MG63 (cell line): Measurements from ENCODE around the gene PSPN. TPM values are rescaled to one million over a fixed set of nuclear protein-coding genes. Genes with fewer than 3 reads are reported as not detected.

Source experiments
- total RNA-seq: library from RNA; depleted of rRNA; stranded (reverse); fragments of >200 nt; shearing (Covaris generic); gene quantifications from 2 replicates; pipeline ENCODE4 v1.2.3, GENCODE V29; 2014; ENCODE audit warnings: low replicate concordance; rRNA removed

PSPN gene
- total RNA-seq, 1 experiment from 2014 or later: 0.49 TPM

Other genes starting within 250 kb of the PSPN start
- not detected in 2 replicates for gene ACSBG2, start 240.3 kb downstream of the PSPN start, total RNA-seq
- 3.0 and 6.5 TPM in 2 replicates for gene MLLT1, start 96.0 kb downstream of the PSPN start, total RNA-seq
- gene ACER1, start 42.3 kb downstream of the PSPN start, total RNA-seq: not detected in 2 replicates
- gene CLPP, start 14.4 kb downstream of the PSPN start, total RNA-seq: 72.6 and 193 TPM in 2 replicates
- 48.4 TPM in 2 replicates for gene ALKBH7, start 3.1 kb downstream of the PSPN start, total RNA-seq
- 49.5 and 82.8 TPM in 2 replicates for gene GTF2F1, start 17.2 kb upstream of the PSPN start, total RNA-seq
- 65.4 and 82.7 TPM in 2 replicates for gene KHSRP, start 48.9 kb upstream of the PSPN start, total RNA-seq
- gene SLC25A41, start 57.8 kb upstream of the PSPN start, total RNA-seq: not detected in 2 replicates
- 8.5 and 10.9 TPM in 2 replicates for gene SLC25A23, start 83.9 kb upstream of the PSPN start, total RNA-seq
- gene CRB3, start 88.3 kb upstream of the PSPN start, total RNA-seq: not detected in 2 replicates
- gene DENND1C, start 105.9 kb upstream of the PSPN start, total RNA-seq: not detected in 2 replicates
- 0.03 TPM in 1 of 2 replicates, not detected in the other for gene TUBB4A, start 126.4 kb upstream of the PSPN start, total RNA-seq
- 4.5 and 10.5 TPM in 2 replicates for gene TNFSF9, start 155.1 kb upstream of the PSPN start, total RNA-seq
- gene CD70, start 215.2 kb upstream of the PSPN start, total RNA-seq: 17.2 and 32.7 TPM in 2 replicates